CD4-positive, alpha-beta T cell (primary cell): ENCODE results near the gene TBC1D9B. TPM values are rescaled to one million over a fixed set of nuclear protein-coding genes. Genes with fewer than 3 reads are reported as not detected.

Source experiments
- ATAC-seq: fragments of 200-7000 bp; cut with Tn5 transposase; one replicate; pipeline ENCODE4 v1.10.0; 2022; ENCODE audit warnings: mild to moderate bottlenecking; ENCODE audit not compliant: poor library complexity
- CTCF ChIA-PET: fragments of 350-600 bp; sonication (Branson Sonifier 250); formaldehyde crosslinking; loops from one replicate; lab custom pipeline; 2021; ENCODE audit warnings: antibody characterized with exemption, inconsistent platforms; lab: Charles Lee
- POLR2A ChIA-PET: fragments of 350-600 bp; sonication (Branson Sonifier 250); formaldehyde crosslinking; loops from one replicate; lab custom pipeline; 2021; ENCODE audit warnings: antibody characterized with exemption, inconsistent platforms; lab: Charles Lee
- DNase-seq, 14 experiments: peaks; one replicate each; pipeline ENCODE4 v3.0.0-alpha.2; 2013 to 2020; ENCODE audit warnings: mixed read lengths in 2 of 14
- H3K27ac ChIP-seq, 2 donors: one replicate each; pipeline versions ENCODE4 v1.5.1 to v1.7.0; 2013; ENCODE audit warnings: low read length in 2 of 2, low read depth in 1 of 2, mild to moderate bottlenecking in 1 of 2
- H3K27me3 ChIP-seq, 2 experiments: 1 replicate in 1 of 2; 2 replicates in 1 of 2; pipeline versions ENCODE4 v1.6.1 to v1.7.0; 2013; ENCODE audit warnings: low read length in 2 of 2, control low read depth in 1 of 2, mild to moderate bottlenecking in 1 of 2, moderate library complexity in 1 of 2; ENCODE audit not compliant: insufficient read depth in 2 of 2, control insufficient read depth in 1 of 2
- H3K36me3 ChIP-seq: one replicate; pipeline ENCODE4 v1.6.1; 2013; ENCODE audit warnings: low read length, control low read depth; ENCODE audit not compliant: insufficient read depth
- H3K4me1 ChIP-seq: one replicate; pipeline ENCODE4 v1.6.1; 2013; ENCODE audit warnings: low read length, control low read depth; ENCODE audit not compliant: insufficient read depth
- H3K4me3 ChIP-seq: one replicate; pipeline ENCODE4 v1.5.1; 2013; ENCODE audit warnings: mild to moderate bottlenecking, low read length, moderate library complexity
- H3K9me3 ChIP-seq, 2 experiments: 1 replicate in 1 of 2; 2 replicates in 1 of 2; pipeline versions ENCODE4 v1.6.1 to v1.7.0; 2013; ENCODE audit warnings: low read length in 2 of 2, mild to moderate bottlenecking in 2 of 2, control low read depth in 1 of 2, moderate library complexity in 1 of 2; ENCODE audit not compliant: control insufficient read depth in 1 of 2, insufficient read depth in 1 of 2
- H3K27ac Mint-ChIP-seq: one replicate; pipeline ENCODE4 v1.8.0; 2020; ENCODE audit warnings: mixed read lengths
- H3K27me3 Mint-ChIP-seq: one replicate; pipeline ENCODE4 v1.8.0; 2021; ENCODE audit warnings: mixed read lengths
- H3K36me3 Mint-ChIP-seq: one replicate; pipeline ENCODE4 v1.8.0; 2021; ENCODE audit warnings: low read depth, mixed read lengths
- H3K4me1 Mint-ChIP-seq: one replicate; pipeline ENCODE4 v1.8.0; 2021; ENCODE audit warnings: low read depth, mixed read lengths
- H3K4me3 Mint-ChIP-seq: one replicate; pipeline ENCODE4 v1.8.0; 2020; ENCODE audit warnings: mild to moderate bottlenecking, mixed read lengths
- H3K9me3 Mint-ChIP-seq: one replicate; pipeline ENCODE4 v1.8.0; 2020; ENCODE audit warnings: mixed read lengths
- CTCF ChIP-seq: fragments of 200-600 bp; IDR thresholded peaks from one replicate; pipeline ENCODE4 v1.8.0; 2022; ENCODE audit warnings: antibody characterized with exemption, mild to moderate bottlenecking
- intact Hi-C, 2 experiments: fragments of 100-400 bp; cut with DNase I in 1 of 2; cut with micrococcal nuclease in 1 of 2; formaldehyde crosslinking; loops; one replicate each; pipeline versions ENCODE4 v1.15.1 to v1.9.0; 2023 to 2025; cut with DNase I, micrococcal nuclease
- total RNA-seq, 174 experiments: library from RNA in 2 of 174; stranded (reverse) in 2 of 174; gene quantifications; one replicate each; pipeline ENCODE4 v1.2.3 and lab custom pipeline; 2021 to 2026

TBC1D9B gene
- total RNA-seq, 2 experiments from 2014 or later, result 67.5 to 71.8 TPM

GRCh38 chr5:179817890-179818745 lies 89.6 kb downstream of the TBC1D9B start:
- ChIA-PET POLR2A (interaction anchor here (4.5 kb wide), 1 partner anchor 11 kb away, joined by 48 read pairs; the partner anchor contains the start of gene MGAT4B), CTCF (interaction anchor here (1.0 kb wide), 1 partner anchor 16 kb away, joined by 5 read pairs; no protein-coding TSS in a partner anchor)
- H3K27ac Mint-ChIP-seq, result peak overlapping the region; percentile 78
- H3K36me3 Mint-ChIP-seq, result peaks cover 27% of the 10 kb centered on the region
- H3K4me1 Mint-ChIP-seq, result peaks cover 52% of the 10 kb centered on the region
- no peaks in the 10 kb centered on the region for H3K9me3 Mint-ChIP-seq
- peaks cover 5% of the 10 kb centered on the region for H3K27me3 Mint-ChIP-seq
- Histone ChIP-seq H3K9me3 (no peaks in the 10 kb centered on the region), H3K27ac (peak overlapping the region; percentile 50 to 80), H3K4me3 (peak overlapping the region; percentile 53), H3K36me3 (peaks cover 12% of the 10 kb centered on the region), H3K4me1 (peaks cover 58% of the 10 kb centered on the region), H3K27me3 (peaks cover 0 to 4% of the 10 kb centered on the region in 2 experiments)
- DNase-seq (no peak), ATAC-seq (no peak)
- intact Hi-C loops, result no loop called here
- H3K4me3 Mint-ChIP-seq, result peak overlapping the region; percentile 84
- TF ChIP-seq CTCF, result no peak

GRCh38 chr5:179817470-179817840 lies 90.2 kb downstream of the TBC1D9B start:
- TF ChIP-seq CTCF, result no peak
- H3K4me1 Mint-ChIP-seq, result peaks cover 45% of the 10 kb centered on the region
- Histone ChIP-seq H3K27me3 (peaks cover 0 to 4% of the 10 kb centered on the region in 2 experiments), H3K4me1 (peaks cover 51% of the 10 kb centered on the region), H3K27ac (no peak overlapping the region), H3K36me3 (peaks cover 8% of the 10 kb centered on the region), H3K4me3 (no peak overlapping the region), H3K9me3 (no peaks in the 10 kb centered on the region)
- H3K27ac Mint-ChIP-seq, result no peak overlapping the region
- POLR2A ChIA-PET, result interaction anchor here (4.5 kb wide), 1 partner anchor 10 kb away, joined by 48 read pairs; the partner anchor contains the start of gene MGAT4B
- peaks cover 5% of the 10 kb centered on the region for H3K27me3 Mint-ChIP-seq
- DNase-seq (peak in 1 of 14 experiments; percentile 30), ATAC-seq (no peak)
- CTCF ChIA-PET, result interaction anchor here (1.0 kb wide), 1 partner anchor 16 kb away, joined by 5 read pairs; no protein-coding TSS in a partner anchor
- H3K4me3 Mint-ChIP-seq, result peak overlapping the region; percentile 84
- H3K36me3 Mint-ChIP-seq, result peaks cover 27% of the 10 kb centered on the region
- intact Hi-C loops, result no loop called here
- H3K9me3 Mint-ChIP-seq, result no peaks in the 10 kb centered on the region

DNA sequence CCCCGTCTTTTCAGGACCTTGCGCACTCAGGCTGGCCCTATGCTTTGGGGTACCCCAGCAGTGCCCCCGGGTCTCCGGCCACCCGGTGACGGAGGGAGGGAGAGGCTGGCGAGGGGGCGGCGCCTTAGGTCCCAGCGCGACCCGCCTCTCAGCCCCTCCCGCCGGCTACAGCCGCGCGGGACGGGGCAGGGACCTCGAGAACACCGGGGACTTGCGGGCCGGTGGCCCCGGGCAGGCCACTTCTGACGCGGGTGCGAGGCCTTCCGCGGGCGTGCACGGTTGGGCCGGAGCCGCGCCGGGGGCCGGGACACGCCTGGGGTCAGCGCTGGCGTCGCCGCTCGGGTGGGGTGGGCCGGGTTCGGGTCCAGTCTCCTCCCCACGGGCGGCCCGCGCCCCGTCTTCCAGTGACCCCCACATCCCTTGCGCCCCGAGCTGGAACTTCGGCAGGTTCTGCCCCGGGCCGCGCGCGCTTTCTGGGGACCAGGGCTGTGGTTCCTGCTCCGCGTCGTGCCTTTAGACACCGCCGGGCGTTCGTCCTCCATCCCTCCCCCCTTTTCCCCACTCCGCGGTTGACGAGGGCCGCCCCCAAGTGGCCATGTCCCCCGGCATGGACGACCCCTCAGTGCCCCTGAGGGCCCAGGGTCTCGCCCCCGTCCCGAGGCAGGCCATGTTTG lies 90.8 kb downstream of the TBC1D9B start:
- H3K36me3 ChIP-seq, result peaks cover 13% of the 10 kb centered on the region
- intact Hi-C loops, result no loop called here
- H3K9me3 ChIP-seq, result no peaks in the 10 kb centered on the region
- H3K27me3 ChIP-seq, result peaks cover 0 to 4% of the 10 kb centered on the region in 2 experiments
- Mint-ChIP-seq H3K4me3 (no peak overlapping the region), H3K9me3 (no peaks in the 10 kb centered on the region), H3K27me3 (peaks cover 5% of the 10 kb centered on the region), H3K27ac (no peak overlapping the region), H3K4me1 (peaks cover 40% of the 10 kb centered on the region), H3K36me3 (peaks cover 21% of the 10 kb centered on the region)
- ATAC-seq (no peak), DNase-seq (no peak)
- POLR2A ChIA-PET, result interaction anchor here (4.5 kb wide), 1 partner anchor 10 kb away, joined by 48 read pairs; the partner anchor contains the start of gene MGAT4B
- TF ChIP-seq CTCF, result no peak
- H3K27ac ChIP-seq, result no peak overlapping the region
- CTCF ChIA-PET, result interaction anchor here (1.0 kb wide), 1 partner anchor 15 kb away, joined by 5 read pairs; no protein-coding TSS in a partner anchor
- peaks cover 46% of the 10 kb centered on the region for H3K4me1 ChIP-seq
- no peak overlapping the region for H3K4me3 ChIP-seq
